Stimulated activated CD8-positive, alpha-beta memory T cell treated with anti-CD3 and anti-CD28 coated beads, Interleukin-15, amount 100 ng/mL, for 4 hours (primary cell): ENCODE results near the gene EDEM2.
A peak's percentile ranks its signal among the peaks of the same experiment; 100 is the strongest.
"Not testable (repeated sequence)": the region's sequence is repeated elsewhere in the genome, so short reads cannot be mapped to it uniquely, and the experiment has no call there.

Source experiments
- DNase-seq, 2 donors: peaks; one replicate each; pipeline ENCODE4 v3.0.0-alpha.2; 2020; ENCODE audit warnings: low read depth in 2 of 2

Gene EDEM2

DNA sequence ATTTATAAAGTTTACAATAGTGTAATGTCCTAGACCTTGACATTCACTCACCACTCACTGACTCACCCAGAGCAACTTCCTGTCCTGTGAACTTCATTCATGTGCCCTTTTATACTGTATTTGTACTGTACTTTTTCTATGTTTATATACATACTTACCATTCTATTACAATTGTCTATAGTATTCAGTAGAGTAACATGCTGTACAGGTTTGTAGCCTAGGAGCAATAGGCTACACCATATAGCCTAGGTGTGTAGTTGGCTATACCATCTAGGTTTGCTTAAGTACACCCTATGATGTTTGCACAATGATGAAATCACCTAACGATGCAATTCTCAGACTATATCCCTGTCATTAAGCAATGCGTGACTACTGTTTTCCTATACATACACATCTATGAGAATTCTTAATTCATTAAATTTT lies 17.5 kb downstream of the EDEM2 start:
- no peak for DNase-seq

- DNase-seq: no peak
Observed at GRCh38 chr20:35125753-35126152, 21.4 kb downstream of the EDEM2 start.

DNA sequence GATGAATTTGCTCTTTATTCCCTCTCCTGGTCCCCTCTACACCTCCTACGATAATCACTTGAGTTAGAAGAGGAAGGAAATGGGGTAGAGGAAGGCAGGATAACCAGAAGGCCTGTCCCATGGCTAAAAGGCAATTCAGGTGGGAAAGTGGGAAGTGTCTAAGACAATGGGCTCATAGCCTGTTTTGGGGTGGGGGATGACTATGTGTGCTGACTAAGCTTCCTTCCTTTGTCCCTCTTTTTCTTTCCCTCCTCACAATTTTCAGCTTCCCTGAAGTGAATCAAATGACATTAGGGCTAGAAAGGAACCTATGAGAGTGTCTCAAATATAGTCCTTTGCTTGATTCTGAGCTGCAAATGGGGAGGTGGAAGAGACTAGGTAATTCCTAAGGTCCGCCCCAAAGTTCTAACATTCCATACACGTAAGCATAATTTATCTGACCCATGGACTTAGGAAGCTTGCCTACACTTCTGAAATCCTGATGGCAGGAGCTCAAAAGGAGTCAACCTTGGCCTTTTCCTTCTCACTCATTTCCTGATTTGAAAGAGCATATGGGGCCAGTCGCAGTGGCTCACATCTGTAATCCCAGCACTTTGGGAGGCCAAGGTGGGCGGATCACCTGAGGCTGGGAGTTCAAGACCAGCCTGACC lies 24.3 kb downstream of the EDEM2 start:
- DNase-seq: no peak

DNA sequence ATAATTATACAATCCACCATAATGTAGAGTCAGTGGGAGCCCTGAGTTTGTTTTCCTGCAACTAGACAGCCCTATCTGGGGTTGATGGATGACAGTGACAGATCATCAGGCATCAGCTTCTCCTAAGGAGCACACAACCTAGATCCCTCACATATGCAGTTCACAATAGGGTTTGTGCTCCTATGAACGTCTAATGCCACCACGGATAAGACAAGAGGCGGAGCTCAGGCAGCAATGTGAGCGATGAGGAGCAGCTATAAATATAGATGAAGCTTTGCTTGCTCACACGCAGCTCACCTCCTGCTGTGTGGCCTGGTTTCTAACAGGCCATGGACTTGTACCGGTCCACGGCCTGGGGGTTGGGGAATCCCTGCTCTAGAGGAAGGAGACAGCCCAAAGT lies 25.9 kb downstream of the EDEM2 start:
- DNase-seq: no peak

GRCh38 chr20:35120012-35120701 lies 27.0 kb downstream of the EDEM2 start:
- no peak for DNase-seq

DNA sequence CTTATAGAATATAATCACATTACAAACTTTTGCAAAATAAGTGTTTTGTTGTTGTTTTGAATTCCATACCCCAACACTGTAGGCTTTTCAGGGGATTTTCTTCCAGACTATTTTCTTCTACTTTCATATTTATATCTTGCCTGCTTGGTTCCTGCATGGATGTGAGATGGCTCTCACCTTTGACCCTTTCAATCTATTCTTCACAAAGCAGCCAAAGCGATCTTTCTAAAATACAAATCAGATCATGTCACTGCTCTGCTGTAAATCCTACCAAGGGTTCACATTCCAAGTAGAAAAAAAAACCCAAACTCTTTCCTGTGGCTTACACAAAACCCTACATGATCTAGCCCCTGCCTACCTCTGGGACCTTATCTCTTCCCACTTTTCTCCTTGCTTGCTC lies 29.5 kb downstream of the EDEM2 start:
- DNase-seq: no peak

DNA sequence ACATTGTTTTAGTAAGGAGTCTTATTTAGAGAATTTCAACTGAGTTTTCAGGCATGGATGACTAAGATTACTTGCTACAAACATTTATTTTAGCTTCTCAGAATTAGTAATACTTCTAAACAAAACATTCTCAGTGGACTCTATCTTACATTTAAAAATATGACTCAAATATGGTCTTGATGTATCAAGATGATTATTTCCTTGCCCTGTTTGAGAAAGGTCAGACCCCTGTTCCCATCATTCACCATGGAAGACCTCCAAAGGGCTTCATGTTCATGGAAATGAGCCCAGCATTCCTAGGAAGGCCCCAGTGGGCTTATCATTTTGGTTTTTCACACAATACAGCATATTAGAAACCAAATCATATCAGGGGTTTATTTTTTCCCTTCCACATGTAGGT lies 29.9 kb downstream of the EDEM2 start:
- DNase-seq: no peak

- no peak for DNase-seq
Observed at GRCh38 chr20:35116258-35116657, 30.9 kb downstream of the EDEM2 start.

GRCh38 chr20:35115606-35116005 lies 31.5 kb downstream of the EDEM2 start:
- DNase-seq: no peak

GRCh38 chr20:35112276-35112675 lies 34.9 kb downstream of the EDEM2 start:
- DNase-seq: not testable (repeated sequence)

- no peak for DNase-seq
Observed at GRCh38 chr20:35111141-35111888, 35.8 kb downstream of the EDEM2 start.

GRCh38 chr20:35108921-35109320 lies 38.2 kb downstream of the EDEM2 start:
- no peak for DNase-seq

GRCh38 chr20:35106827-35107380 lies 40.2 kb downstream of the EDEM2 start:
- DNase-seq: no peak

GRCh38 chr20:35104685-35105295 lies 42.3 kb downstream of the EDEM2 start:
- DNase-seq: no peak

DNA sequence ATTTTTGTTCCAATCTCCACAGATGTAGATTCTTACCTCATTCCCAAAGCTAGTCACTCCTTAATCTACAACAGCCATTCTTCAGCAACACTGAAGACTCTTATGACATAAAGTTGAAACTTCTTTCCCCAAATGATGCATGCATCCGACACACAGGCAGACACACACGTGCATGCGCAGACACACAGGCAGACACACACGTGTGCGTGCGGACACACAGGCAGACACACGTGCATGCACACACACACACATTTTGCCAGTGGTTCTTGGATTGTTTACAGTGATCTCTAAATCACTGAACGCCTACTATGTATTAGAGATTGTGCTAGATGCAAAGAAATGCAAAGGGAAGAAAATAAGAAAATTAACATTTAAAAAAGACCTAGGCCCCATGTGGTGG lies 45.5 kb downstream of the EDEM2 start:
- no peak for DNase-seq

DNA sequence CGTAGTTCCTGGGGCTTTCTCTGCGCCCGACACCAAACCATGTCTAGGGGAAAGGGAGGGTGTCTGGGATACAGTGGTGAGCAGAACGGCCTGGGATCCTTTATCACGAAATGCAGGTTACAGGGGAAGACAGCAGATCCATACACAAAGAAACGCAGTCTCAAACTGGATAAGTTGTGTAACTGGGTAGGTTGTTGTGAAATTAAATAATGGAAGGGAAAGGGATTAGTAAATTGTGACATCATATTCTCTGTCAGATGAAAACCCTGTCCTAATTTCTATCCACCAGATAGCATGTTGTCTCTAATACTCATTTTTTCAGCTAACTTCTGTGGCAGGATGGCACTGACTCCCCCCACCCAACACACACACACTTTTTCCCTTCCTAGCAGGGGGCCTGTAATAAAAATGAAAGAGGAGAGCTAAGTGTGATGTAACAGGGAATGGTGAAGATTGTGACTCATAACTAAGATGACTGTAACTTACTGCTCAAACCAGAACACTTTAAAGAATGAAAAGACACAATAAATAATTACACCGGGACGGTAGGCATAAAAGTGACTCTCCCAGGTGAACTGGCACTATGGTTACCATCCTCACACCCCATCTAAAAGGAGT lies 53.8 kb downstream of the EDEM2 start:
- peak; percentile 11 to 27 for DNase-seq

DNA sequence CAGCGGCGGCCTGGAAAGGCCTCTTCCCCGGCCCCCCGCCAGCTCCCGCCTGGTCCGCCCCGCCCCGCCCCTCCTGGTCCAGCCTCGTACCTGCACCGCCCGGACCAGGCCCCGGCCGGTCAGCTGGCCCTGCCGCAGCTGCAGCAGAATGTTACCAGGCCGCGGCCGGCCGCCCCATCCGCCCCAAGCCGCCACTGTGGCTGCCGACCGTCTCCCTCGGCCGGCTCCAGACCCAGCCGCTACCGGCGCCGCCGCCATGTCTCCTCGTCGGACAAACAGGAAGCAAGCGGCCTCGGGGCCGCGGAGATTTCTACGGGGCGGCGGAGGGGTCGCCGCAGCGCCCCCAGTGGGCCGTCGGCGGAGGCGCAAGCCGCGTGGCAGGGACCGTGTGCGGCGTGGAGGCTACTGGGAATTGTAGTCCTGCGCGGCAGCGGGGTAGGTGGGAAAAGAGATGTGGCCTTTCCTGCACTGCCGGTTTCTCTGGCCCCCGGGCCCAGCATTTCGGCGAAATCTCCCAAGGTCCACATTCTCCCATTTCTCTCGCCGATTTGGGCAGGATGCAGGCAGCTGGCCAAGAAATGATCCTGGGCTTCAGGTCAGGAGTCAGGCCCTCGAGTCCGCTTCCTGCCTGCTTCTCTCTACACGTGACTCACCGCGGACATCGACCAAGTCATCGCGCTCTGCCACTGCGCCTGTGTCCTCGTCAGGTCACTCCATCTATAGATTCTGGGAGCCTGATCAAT lies 54.4 kb downstream of the EDEM2 start, which contains the start of gene TRPC4AP:
TRPC4AP (minus strand) TSS at position 284 of the 743 bp plus-strand sequence; CDS start at position 258, 26 bp downstream.
- peak; percentile 62 to 70 for DNase-seq

- no peak for DNase-seq
Observed at GRCh38 chr20:35091816-35092523, 55.2 kb downstream of the EDEM2 start.

DNA sequence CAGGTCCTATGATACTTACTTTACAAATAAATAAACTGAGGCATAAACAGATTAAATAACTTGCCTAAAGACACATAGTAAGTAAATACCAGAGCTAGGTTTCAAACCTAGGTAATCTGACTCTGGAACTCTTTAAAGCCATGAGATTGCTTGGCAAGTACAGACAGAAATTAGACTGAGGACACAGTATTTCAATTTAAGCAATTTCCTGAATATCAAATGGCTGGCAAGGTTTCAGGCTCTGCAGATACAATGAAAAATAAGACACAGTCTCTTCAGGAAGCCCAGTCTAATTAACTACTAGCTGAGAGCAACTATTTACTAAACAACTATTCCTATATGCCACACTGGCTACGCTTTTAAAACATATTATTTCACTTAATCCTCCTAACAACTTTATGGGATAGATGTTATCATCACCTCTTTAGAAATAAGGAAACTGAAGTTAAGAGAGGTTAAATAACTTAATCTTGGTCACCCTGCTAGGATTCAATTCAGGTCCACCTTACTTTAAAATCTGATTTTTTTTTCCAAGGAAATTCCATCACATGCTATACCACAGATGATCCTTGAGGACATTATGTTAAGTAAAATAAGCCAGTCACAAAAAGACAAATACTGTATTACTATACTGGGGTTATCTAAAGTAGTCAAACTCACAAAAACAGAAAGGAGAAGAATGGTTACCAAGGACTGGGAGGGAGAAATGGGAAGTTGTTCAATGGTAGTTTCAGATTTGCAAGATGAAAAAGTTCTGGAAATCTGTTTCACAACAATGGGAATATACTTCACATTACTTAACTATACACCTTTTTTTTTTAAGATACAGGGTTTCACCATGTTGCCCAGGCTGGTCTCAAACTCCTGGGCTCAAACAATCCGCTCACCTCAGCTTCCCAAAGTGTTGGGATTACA lies 58.6 kb downstream of the EDEM2 start:
- no peak for DNase-seq
